Activated naive CD4-positive, alpha-beta T cell treated with anti-CD3 and anti-CD28 coated beads, Interleukin-2, amount 50 U/mL, for 72 hours (primary cell): ENCODE measurements around the gene MFF. TPM values are rescaled to one million over a fixed set of nuclear protein-coding genes. Genes with fewer than 3 reads are reported as not detected.

Source experiments
- total RNA-seq, 2 donors: library from RNA; stranded (reverse); gene quantifications; one replicate each; pipeline ENCODE4 v1.2.3, GENCODE V29; 2022

MFF gene
- total RNA-seq, 2 donors from 2014 or later = 60.1 to 88.1 TPM

Other genes starting within 250 kb of the MFF start
- not detected for gene COL4A4, start 161.0 kb upstream of the MFF start, total RNA-seq
- gene COL4A3, start 160.6 kb upstream of the MFF start, total RNA-seq = not detected
- not detected for gene TM4SF20, start 54.1 kb downstream of the MFF start, total RNA-seq
- gene SCYGR1, start 62.7 kb downstream of the MFF start, total RNA-seq = not detected
- gene AGFG1, start 146.9 kb downstream of the MFF start, total RNA-seq = 100 to 1,000 TPM in 1 of 2 donors, 10 to 100 TPM in 1; 63.3 to 219 TPM